ENCODE measurements around the gene HAPLN3. TPM values are rescaled to one million over a fixed set of nuclear protein-coding genes. Genes with fewer than 3 reads are reported as not detected.

The HAPLN3 gene
- total RNA-seq, 6 experiments from 2014 or later = 7.8 to 17.1 (median 16.5) TPM

DNA sequence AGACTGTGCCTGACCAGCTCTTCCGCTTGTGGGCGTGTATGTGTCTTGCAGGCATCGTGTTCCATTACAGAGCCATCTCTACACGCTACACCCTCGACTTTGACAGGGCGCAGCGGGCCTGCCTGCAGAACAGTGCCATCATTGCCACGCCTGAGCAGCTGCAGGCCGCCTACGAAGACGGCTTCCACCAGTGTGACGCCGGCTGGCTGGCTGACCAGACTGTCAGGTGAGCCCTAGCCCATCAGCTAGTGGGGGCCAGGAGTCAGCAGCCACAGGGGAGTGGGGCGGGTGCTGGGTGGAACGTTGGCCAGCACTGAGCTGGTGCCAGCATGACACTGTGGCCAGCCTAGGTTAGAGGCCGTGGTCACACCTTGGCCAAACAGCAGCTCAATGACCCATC, 55.4 kb downstream of the HAPLN3 start:
- H3K27ac Mint-ChIP-seq = no peak overlapping the region
- DNase-seq = no peak
- peaks cover 15% of the 10 kb centered on the region for H3K4me1 Mint-ChIP-seq (ENCODE audit: low read depth)
- H3K36me3 Mint-ChIP-seq (ENCODE audit: low read depth) = no peaks in the 10 kb centered on the region
- no peaks in the 10 kb centered on the region for H3K9me3 Mint-ChIP-seq
- H3K27me3 Mint-ChIP-seq (ENCODE audit: insufficient read depth) = peaks cover 38% of the 10 kb centered on the region
- TF ChIP-seq, protein P1, sequence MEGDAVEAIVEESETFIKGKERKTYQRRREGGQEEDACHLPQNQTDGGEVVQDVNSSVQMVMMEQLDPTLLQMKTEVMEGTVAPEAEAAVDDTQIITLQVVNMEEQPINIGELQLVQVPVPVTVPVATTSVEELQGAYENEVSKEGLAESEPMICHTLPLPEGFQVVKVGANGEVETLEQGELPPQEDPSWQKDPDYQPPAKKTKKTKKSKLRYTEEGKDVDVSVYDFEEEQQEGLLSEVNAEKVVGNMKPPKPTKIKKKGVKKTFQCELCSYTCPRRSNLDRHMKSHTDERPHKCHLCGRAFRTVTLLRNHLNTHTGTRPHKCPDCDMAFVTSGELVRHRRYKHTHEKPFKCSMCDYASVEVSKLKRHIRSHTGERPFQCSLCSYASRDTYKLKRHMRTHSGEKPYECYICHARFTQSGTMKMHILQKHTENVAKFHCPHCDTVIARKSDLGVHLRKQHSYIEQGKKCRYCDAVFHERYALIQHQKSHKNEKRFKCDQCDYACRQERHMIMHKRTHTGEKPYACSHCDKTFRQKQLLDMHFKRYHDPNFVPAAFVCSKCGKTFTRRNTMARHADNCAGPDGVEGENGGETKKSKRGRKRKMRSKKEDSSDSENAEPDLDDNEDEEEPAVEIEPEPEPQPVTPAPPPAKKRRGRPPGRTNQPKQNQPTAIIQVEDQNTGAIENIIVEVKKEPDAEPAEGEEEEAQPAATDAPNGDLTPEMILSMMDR (IDR thresholded peaks at IDR 0.05) = no peak
- H3K4me3 Mint-ChIP-seq = no peak overlapping the region

DNA sequence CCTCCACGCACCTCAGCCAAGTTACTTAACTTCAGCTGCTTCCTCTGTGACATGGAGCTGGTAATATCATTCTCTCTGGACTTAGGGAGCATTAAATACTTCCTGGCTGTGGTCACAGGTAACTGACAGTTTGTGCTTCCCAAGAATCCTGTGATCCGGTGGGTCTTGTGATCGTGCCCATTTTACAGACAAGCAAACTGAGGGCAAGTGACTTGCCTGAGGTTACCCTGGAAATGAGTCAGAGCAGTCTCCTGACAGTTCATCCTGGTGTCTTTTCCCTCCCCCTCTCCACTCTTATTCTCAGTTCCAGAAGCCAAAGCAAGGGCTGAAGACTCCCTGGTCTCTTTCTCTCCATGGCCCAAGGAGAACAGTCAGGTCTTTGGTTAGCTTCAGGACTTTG, 56.2 kb downstream of the HAPLN3 start:
- peaks cover 23% of the 10 kb centered on the region for H3K4me1 Mint-ChIP-seq (ENCODE audit: low read depth)
- H3K27ac Mint-ChIP-seq = no peak overlapping the region
- H3K9me3 Mint-ChIP-seq = no peaks in the 10 kb centered on the region
- H3K27me3 Mint-ChIP-seq (ENCODE audit: insufficient read depth) = peaks cover 36% of the 10 kb centered on the region
- TF ChIP-seq, protein P1 (IDR thresholded peaks at IDR 0.05) = no peak
- no peak overlapping the region for H3K4me3 Mint-ChIP-seq
- no peaks in the 10 kb centered on the region for H3K36me3 Mint-ChIP-seq (ENCODE audit: low read depth)
- no peak for DNase-seq

DNA sequence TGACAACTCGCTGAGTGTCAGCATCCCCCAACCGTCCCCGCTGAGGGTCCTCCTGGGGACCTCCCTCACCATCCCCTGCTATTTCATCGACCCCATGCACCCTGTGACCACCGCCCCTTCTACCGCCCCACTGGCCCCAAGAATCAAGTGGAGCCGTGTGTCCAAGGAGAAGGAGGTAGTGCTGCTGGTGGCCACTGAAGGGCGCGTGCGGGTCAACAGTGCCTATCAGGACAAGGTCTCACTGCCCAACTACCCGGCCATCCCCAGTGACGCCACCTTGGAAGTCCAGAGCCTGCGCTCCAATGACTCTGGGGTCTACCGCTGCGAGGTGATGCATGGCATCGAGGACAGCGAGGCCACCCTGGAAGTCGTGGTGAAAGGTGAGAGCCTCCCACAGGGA, 56.7 kb downstream of the HAPLN3 start:
- no peaks in the 10 kb centered on the region for H3K36me3 Mint-ChIP-seq (ENCODE audit: low read depth)
- TF ChIP-seq, protein P1 (IDR thresholded peaks at IDR 0.05) = no peak
- peaks cover 27% of the 10 kb centered on the region for H3K4me1 Mint-ChIP-seq (ENCODE audit: low read depth)
- no peak overlapping the region for H3K27ac Mint-ChIP-seq
- peaks cover 32% of the 10 kb centered on the region for H3K27me3 Mint-ChIP-seq (ENCODE audit: insufficient read depth)
- H3K9me3 Mint-ChIP-seq = no peaks in the 10 kb centered on the region
- no peak for DNase-seq
- H3K4me3 Mint-ChIP-seq = no peak overlapping the region

- peak; percentile 40 for DNase-seq
- Mint-ChIP-seq H3K27ac (no peak overlapping the region), H3K9me3 (no peaks in the 10 kb centered on the region), H3K4me1 (ENCODE audit: low read depth) (peaks cover 27% of the 10 kb centered on the region), H3K4me3 (no peak overlapping the region), H3K36me3 (ENCODE audit: low read depth) (no peaks in the 10 kb centered on the region), H3K27me3 (ENCODE audit: insufficient read depth) (peaks cover 22% of the 10 kb centered on the region)
- TF ChIP-seq, protein P1 (IDR thresholded peaks at IDR 0.05) = no peak
Measured at GRCh38 chr15:88835646-88836045, 59.7 kb downstream of the HAPLN3 start.

DNA sequence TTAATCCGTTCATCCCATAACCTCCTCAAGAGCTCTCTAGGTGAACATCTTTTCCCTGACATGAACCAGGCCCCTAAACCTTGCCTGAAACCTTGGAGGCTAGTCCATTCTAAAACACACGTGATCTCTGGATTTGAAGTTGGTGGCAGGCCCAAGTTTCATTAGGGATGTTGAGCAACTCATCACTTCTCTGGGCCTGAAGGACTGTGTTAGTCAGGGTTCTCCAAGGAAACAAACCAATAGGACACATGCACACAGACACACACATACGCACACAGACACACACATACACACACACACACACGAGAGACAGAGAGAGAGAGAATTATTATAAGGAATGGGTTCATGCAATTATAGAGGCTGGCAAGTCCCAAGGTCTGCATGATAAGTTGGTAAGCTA, 60.2 kb downstream of the HAPLN3 start:
- H3K27me3 Mint-ChIP-seq (ENCODE audit: insufficient read depth) = peaks cover 17% of the 10 kb centered on the region
- no peak overlapping the region for H3K27ac Mint-ChIP-seq
- DNase-seq = peak; percentile 16
- H3K9me3 Mint-ChIP-seq = no peaks in the 10 kb centered on the region
- no peak overlapping the region for H3K4me3 Mint-ChIP-seq
- H3K36me3 Mint-ChIP-seq (ENCODE audit: low read depth) = no peaks in the 10 kb centered on the region
- TF ChIP-seq, protein P1 (IDR thresholded peaks at IDR 0.05) = no peak
- H3K4me1 Mint-ChIP-seq (ENCODE audit: low read depth) = peaks cover 27% of the 10 kb centered on the region

All from HFFc6 (cell line).